Natural killer cell treated with Interleukin-12 subunit alpha and Interleukin-12 subunit beta and Interleukin-15 and Interleukin-18, amount 100 ng/mL, for 72 hours (primary cell): ENCODE data around the gene AFF3. TPM values are rescaled to one million over a fixed set of nuclear protein-coding genes. Genes with fewer than 3 reads are reported as not detected.
A peak's percentile ranks its signal among the peaks of the same experiment; 100 is the strongest.

Experiments
- ATAC-seq, 2 donors: fragments of 150-1000 bp; cut with Tn5 transposase in 1 of 2; sonication (Bioruptor Pico), chemical (Tn5 transposase) in 1 of 2; 2 replicates each; pipeline ENCODE4 v1.10.0; 2021
- DNase-seq: peaks from one replicate; pipeline ENCODE4 v3.0.0; 2022; ENCODE audit warnings: low spot score
- H3K27ac Mint-ChIP-seq, 2 donors: 1 replicate in 1 of 2; 2 replicates in 1 of 2; pipeline ENCODE4 v1.8.0; 2022; ENCODE audit warnings: mixed read lengths in 2 of 2, mild to moderate bottlenecking in 1 of 2, moderate library complexity in 1 of 2
- H3K27me3 Mint-ChIP-seq, 2 donors: 1 replicate in 1 of 2; 2 replicates in 1 of 2; pipeline ENCODE4 v1.8.0; 2022; ENCODE audit warnings: mixed read lengths in 2 of 2
- H3K36me3 Mint-ChIP-seq: one replicate; pipeline ENCODE4 v1.8.0; 2022; ENCODE audit warnings: mixed read lengths
- H3K4me1 Mint-ChIP-seq, 2 donors: 1 replicate in 1 of 2; 2 replicates in 1 of 2; pipeline ENCODE4 v1.8.0; 2022; ENCODE audit warnings: low read depth in 2 of 2, mixed read lengths in 2 of 2, mild to moderate bottlenecking in 1 of 2
- H3K4me3 Mint-ChIP-seq: one replicate; pipeline ENCODE4 v1.8.0; 2022; ENCODE audit warnings: mixed read lengths
- H3K9me3 Mint-ChIP-seq: 2 replicates; pipeline ENCODE4 v1.8.0; 2022; ENCODE audit warnings: mixed read lengths
- total RNA-seq, 2 donors: library from RNA; stranded (reverse); gene quantifications; one replicate each; pipeline ENCODE4 v1.2.3, GENCODE V29; 2022

The AFF3 gene
- total RNA-seq, 2 donors from 2014 or later = 1.5 TPM; not detected in 1

GRCh38 chr2:99692785-99693184 is 449.6 kb downstream of the AFF3 start:
- Mint-ChIP-seq H3K9me3 (no peaks in the 10 kb centered on the region), H3K27me3 (peaks cover 3 to 10% of the 10 kb centered on the region in 2 donors), H3K27ac (no peak overlapping the region), H3K4me3 (no peak overlapping the region), H3K4me1 (no peaks in the 10 kb centered on the region), H3K36me3 (no peaks in the 10 kb centered on the region)
- DNase-seq (no peak), ATAC-seq (peak; percentile 24 to 44)

DNA sequence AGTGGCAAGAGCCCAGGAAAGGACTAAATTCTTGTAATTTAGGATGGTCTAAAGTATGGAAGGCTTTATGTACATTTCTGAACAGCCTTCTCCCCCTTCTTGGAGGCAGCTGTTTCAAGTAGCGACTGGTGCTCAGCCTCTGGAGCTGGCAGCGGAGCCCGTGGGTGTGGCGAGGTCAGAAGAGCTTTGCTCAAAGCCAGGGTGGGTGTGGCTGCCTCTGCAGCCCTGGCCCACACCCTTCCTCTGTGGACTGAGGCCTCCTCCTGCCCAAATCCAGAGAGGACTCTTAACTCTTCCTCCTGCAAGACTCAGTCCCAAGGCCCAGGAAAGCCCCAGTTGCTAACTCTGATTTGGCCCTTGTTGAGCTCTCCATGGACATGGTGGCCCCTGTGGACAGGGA is 450.5 kb downstream of the AFF3 start:
- ATAC-seq (peak in 1 of 2 donors; percentile 34), DNase-seq (no peak)
- Mint-ChIP-seq H3K4me3 (no peak overlapping the region), H3K27me3 (peaks cover 3 to 10% of the 10 kb centered on the region in 2 donors), H3K9me3 (no peaks in the 10 kb centered on the region), H3K27ac (no peak overlapping the region), H3K36me3 (no peaks in the 10 kb centered on the region), H3K4me1 (no peaks in the 10 kb centered on the region)

DNA sequence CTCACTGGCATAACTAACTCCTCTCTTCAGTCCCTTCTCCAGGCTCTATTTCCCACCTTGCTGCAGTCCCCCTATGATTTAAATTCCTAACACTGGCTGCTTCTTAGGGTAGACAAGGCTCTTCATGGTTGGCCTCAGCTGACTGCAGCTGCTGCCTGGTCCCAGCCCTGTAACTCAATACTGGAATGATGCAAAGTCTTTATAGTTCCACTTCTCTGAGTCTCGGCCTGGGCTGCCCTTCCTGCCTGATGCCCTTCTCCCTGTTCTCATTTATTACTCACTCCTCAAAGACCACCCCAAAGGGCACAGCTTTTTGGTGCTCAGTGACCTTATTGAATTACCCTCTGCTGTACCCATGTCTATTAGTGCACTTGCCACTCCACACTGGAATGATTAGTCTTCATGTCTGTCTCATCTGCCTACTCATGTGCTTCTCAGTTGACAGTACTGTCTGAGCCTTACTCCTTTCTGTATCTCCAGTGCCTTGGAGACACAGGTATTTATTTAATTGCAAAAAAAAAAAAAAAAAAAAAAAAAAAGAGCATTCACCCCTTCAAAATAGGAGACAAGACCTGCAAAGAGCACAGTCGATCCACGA is 453.1 kb downstream of the AFF3 start:
- Mint-ChIP-seq H3K4me3 (no peak overlapping the region), H3K27ac (no peak overlapping the region), H3K36me3 (no peaks in the 10 kb centered on the region), H3K9me3 (no peaks in the 10 kb centered on the region), H3K27me3 (peaks cover 3 to 10% of the 10 kb centered on the region in 2 donors), H3K4me1 (no peaks in the 10 kb centered on the region)
- DNase-seq = no peak
- ATAC-seq = no peak

- ATAC-seq = no peak
- peaks cover 3 to 10% of the 10 kb centered on the region in 2 donors for H3K27me3 Mint-ChIP-seq
Measured at GRCh38 chr2:99688699-99689098, 453.7 kb downstream of the AFF3 start.

DNA sequence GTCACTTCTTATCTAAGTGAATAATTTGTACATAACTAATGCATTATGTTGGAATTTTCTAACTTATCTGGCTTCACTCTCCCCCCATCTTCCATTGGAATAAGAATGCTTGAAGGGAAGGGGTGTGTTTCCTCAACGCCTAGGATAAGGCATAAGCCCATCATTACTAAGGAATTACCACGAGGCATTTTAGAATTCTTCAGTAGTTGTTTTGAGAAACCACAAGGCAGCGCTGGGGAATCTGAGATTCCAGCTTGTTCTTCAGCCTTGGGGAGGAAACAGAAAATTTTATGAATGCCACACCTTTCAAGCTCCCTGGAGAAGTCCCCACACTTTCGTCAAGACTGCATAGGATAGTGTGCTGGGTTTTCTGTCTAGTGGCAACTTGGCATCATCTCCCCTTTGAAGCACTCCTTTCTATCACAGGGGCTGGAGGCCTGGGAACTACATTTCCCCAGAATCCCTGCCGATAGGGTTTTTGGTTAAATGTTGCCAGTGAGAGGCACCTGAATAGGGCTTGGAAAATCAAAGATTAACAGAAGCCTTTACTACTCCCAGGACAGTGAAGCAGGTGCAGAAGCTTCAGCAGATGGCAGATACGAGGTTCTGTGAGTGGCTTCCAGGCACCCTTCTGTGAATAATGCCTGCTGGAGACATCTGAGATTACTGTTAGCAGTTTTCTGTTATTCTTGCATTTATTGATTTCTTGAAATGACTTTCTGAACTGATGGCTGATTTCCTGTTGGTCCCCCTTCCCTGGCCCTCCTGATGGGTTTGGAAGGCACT is 459.9 kb downstream of the AFF3 start:
- Mint-ChIP-seq H3K4me3 (no peak overlapping the region), H3K36me3 (no peaks in the 10 kb centered on the region), H3K9me3 (no peaks in the 10 kb centered on the region), H3K4me1 (no peaks in the 10 kb centered on the region), H3K27me3 (no peaks in the 10 kb centered on the region), H3K27ac (no peak overlapping the region)
- ATAC-seq (no peak), DNase-seq (no peak)

More at GRCh38 chr2:99688699-99689098, 453.7 kb downstream of the AFF3 start:
- DNase-seq = no peak
- Mint-ChIP-seq H3K4me1 (no peaks in the 10 kb centered on the region), H3K27ac (no peak overlapping the region), H3K9me3 (no peaks in the 10 kb centered on the region), H3K36me3 (no peaks in the 10 kb centered on the region), H3K4me3 (no peak overlapping the region)

DNA sequence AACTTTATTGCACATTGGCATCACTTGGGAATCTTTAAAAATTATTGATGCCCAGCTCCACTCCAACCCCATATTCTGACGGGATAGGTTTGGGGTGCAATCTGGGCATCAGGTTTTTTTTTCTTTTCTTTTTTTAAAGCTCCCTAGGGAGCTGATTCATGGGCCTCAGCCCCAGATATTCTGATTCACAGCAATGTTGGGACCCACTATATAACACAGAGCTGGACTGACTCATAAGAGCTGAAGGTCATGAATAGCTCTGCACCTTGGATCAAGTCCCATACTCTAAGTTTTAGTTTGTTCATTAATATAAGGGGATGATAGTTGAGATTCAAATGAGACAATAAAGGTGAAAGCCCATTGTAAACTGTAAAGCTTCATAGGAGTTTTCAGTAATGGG is 461.4 kb downstream of the AFF3 start:
- H3K36me3 Mint-ChIP-seq = no peaks in the 10 kb centered on the region
- ATAC-seq (no peak), DNase-seq (no peak)
- H3K9me3 Mint-ChIP-seq = no peaks in the 10 kb centered on the region
- no peaks in the 10 kb centered on the region for H3K4me1 Mint-ChIP-seq
- H3K27ac Mint-ChIP-seq = no peak overlapping the region
- H3K27me3 Mint-ChIP-seq = no peaks in the 10 kb centered on the region
- H3K4me3 Mint-ChIP-seq = no peak overlapping the region

DNA sequence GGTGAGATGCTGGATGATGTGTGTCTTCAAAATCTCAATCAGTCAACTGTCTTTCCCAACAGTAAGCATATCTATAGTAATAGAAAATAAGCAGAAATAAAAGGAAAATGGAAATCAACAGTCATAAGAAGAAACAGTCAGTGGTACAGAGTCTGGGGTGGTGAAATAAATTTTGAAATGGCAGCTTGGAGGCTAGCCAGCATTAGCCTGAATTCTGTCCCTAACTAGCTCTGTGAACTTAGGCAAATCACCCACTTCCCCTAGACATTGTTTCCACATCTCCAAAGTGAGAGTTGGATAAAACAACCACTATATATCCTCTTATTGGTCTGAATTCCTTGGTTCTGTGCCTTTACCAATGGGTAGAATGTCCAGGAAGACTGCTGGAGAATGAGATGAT is 462.9 kb downstream of the AFF3 start:
- Mint-ChIP-seq H3K4me1 (no peaks in the 10 kb centered on the region), H3K36me3 (no peaks in the 10 kb centered on the region), H3K27me3 (no peaks in the 10 kb centered on the region), H3K9me3 (no peaks in the 10 kb centered on the region), H3K27ac (no peak overlapping the region), H3K4me3 (no peak overlapping the region)
- ATAC-seq (no peak), DNase-seq (no peak)

DNA sequence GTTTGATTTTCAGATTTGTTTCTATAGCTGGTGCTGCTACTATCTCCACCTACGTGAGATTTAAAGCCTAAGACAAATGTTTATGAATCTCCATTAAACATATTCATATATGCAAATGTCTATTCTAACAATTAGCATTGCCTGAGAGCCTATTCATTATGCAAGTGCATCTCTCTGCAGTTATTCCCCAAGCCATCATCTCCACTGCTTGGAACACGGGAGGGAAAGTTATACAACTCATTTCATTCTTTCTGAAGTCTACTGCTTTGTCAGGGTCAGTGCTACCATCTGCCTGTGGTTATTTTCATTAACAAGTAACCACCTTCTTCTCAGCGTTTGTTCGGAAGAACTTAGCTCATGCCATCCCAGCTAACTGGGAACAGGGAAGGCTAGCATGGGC is 463.8 kb downstream of the AFF3 start:
- H3K9me3 Mint-ChIP-seq = no peaks in the 10 kb centered on the region

GRCh38 chr2:99677814-99678213 is 464.6 kb downstream of the AFF3 start:
- no peak for DNase-seq
- no peak for ATAC-seq
- Mint-ChIP-seq H3K9me3 (no peaks in the 10 kb centered on the region), H3K27me3 (no peaks in the 10 kb centered on the region), H3K4me1 (no peaks in the 10 kb centered on the region), H3K27ac (no peak overlapping the region), H3K36me3 (no peaks in the 10 kb centered on the region), H3K4me3 (no peak overlapping the region)

More for the DNA sequence above, 463.8 kb downstream of the AFF3 start:
- Mint-ChIP-seq H3K27ac (no peak overlapping the region), H3K4me3 (no peak overlapping the region), H3K36me3 (no peaks in the 10 kb centered on the region), H3K4me1 (no peaks in the 10 kb centered on the region), H3K27me3 (no peaks in the 10 kb centered on the region)
- no peak for DNase-seq
- ATAC-seq = no peak

GRCh38 chr2:99675130-99675661 is 467.2 kb downstream of the AFF3 start:
- DNase-seq = no peak
- ATAC-seq = no peak
- H3K9me3 Mint-ChIP-seq = no peaks in the 10 kb centered on the region
- no peak overlapping the region for H3K27ac Mint-ChIP-seq
- H3K27me3 Mint-ChIP-seq = no peaks in the 10 kb centered on the region
- H3K4me1 Mint-ChIP-seq = no peaks in the 10 kb centered on the region
- no peaks in the 10 kb centered on the region for H3K36me3 Mint-ChIP-seq
- H3K4me3 Mint-ChIP-seq = no peak overlapping the region

- Mint-ChIP-seq H3K9me3 (no peaks in the 10 kb centered on the region), H3K4me3 (no peak overlapping the region), H3K27me3 (no peaks in the 10 kb centered on the region), H3K27ac (no peak overlapping the region), H3K4me1 (no peaks in the 10 kb centered on the region), H3K36me3 (no peaks in the 10 kb centered on the region)
- no peak for ATAC-seq
- no peak for DNase-seq
Measured at GRCh38 chr2:99674090-99674489, 468.3 kb downstream of the AFF3 start.

DNA sequence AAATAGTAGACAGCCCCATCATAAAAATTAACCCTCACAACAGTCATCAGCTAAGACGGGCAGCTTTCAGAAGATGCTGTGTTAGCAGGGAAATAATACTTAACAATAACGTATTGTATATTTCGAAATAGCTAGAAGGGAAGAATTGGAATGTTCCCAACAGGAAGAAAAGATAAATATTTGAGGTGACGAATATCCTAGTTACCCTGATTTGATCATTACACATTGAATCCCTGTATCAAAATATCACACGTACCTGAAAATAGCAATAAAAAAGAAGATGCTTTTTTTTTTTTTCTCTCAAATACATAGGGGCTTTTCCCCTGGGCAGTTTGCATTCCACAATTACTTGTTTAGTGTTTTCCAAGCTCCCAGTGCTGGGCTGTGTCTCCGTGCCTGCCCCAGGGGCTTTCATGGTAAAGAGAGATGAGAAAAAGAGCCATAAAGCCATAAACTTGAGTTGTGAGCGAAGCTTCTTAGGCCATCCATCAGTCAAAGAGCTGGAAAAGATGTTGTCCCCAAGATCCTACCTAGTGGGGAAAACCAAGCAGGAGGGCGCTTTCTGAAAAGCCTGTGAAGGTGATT is 469.5 kb downstream of the AFF3 start:
- no peaks in the 10 kb centered on the region for H3K27me3 Mint-ChIP-seq
- H3K4me3 Mint-ChIP-seq = no peak overlapping the region
- no peak for ATAC-seq

GRCh38 chr2:99670768-99671734 is 471.3 kb downstream of the AFF3 start:
- H3K27me3 Mint-ChIP-seq = peaks cover 0 to 6% of the 10 kb centered on the region in 2 donors

More for the DNA sequence above, 469.5 kb downstream of the AFF3 start:
- DNase-seq = no peak
- no peaks in the 10 kb centered on the region for H3K4me1 Mint-ChIP-seq
- no peaks in the 10 kb centered on the region for H3K9me3 Mint-ChIP-seq
- no peaks in the 10 kb centered on the region for H3K36me3 Mint-ChIP-seq
- H3K27ac Mint-ChIP-seq = no peak overlapping the region

More at GRCh38 chr2:99670768-99671734, 471.3 kb downstream of the AFF3 start:
- no peak overlapping the region for H3K4me3 Mint-ChIP-seq
- no peak overlapping the region for H3K27ac Mint-ChIP-seq
- no peak for DNase-seq
- no peaks in the 10 kb centered on the region for H3K9me3 Mint-ChIP-seq
- ATAC-seq = no peak
- no peaks in the 10 kb centered on the region for H3K36me3 Mint-ChIP-seq
- no peaks in the 10 kb centered on the region for H3K4me1 Mint-ChIP-seq
